ENCODE measurements around the gene AATF.

DNA sequence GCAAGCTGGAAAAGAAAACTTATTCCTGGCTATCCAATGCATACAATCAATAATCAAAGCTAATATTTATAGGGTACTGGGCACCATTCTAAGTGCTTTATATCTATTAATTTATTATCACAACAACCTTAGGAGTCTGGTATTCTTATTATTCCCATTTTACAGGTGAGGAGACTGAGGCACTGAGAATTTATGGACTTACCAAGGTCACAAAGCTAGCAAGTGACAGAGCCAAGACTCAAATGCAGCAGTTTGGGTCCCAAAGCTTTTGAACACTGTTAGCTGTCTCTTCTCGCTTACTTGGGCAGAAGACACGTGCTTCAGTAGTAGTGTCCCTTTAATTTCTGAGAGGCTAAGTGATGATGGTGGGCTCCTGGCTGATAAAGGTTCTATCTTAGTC lies 152.6 kb downstream of the AATF start:
- no peak for TF ChIP-seq POLR2A (IDR thresholded peaks at IDR 0.05)
- TF ChIP-seq, protein P1, sequence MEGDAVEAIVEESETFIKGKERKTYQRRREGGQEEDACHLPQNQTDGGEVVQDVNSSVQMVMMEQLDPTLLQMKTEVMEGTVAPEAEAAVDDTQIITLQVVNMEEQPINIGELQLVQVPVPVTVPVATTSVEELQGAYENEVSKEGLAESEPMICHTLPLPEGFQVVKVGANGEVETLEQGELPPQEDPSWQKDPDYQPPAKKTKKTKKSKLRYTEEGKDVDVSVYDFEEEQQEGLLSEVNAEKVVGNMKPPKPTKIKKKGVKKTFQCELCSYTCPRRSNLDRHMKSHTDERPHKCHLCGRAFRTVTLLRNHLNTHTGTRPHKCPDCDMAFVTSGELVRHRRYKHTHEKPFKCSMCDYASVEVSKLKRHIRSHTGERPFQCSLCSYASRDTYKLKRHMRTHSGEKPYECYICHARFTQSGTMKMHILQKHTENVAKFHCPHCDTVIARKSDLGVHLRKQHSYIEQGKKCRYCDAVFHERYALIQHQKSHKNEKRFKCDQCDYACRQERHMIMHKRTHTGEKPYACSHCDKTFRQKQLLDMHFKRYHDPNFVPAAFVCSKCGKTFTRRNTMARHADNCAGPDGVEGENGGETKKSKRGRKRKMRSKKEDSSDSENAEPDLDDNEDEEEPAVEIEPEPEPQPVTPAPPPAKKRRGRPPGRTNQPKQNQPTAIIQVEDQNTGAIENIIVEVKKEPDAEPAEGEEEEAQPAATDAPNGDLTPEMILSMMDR (IDR thresholded peaks at IDR 0.05 in 4 of 5, conservative IDR thresholded peaks at IDR 0.05 in 1 of 5) = no peak

All from gastrocnemius medialis (tissue), 4 donors.